HepG2 (cell line): ENCODE data around the gene CYSRT1. TPM values are rescaled to one million over a fixed set of nuclear protein-coding genes. Genes with fewer than 3 reads are reported as not detected.

Source experiments
- AHR ChIP-seq: IDR thresholded peaks from 2 replicates; pipeline ENCODE4 v1.6.1; 2018; ENCODE audit warnings: missing genetic modification reagents, missing compliant biosample characterization
- ATAD3A ChIP-seq: sonication (generic); formaldehyde crosslinking; IDR thresholded peaks from 2 replicates; pipeline ENCODE4 v1.4.0; 2020; ENCODE audit warnings: missing genetic modification reagents
- HOMEZ ChIP-seq: IDR thresholded peaks from 2 replicates; pipeline ENCODE4 v1.6.1; 2016; ENCODE audit warnings: low read depth
- IRF2 ChIP-seq: IDR thresholded peaks from 2 replicates; pipeline ENCODE4 v1.6.1; 2018; ENCODE audit warnings: missing genetic modification reagents, missing compliant biosample characterization
- KDM2A ChIP-seq: sonication (generic); formaldehyde crosslinking; IDR thresholded peaks from 2 replicates; pipeline ENCODE4 v1.4.0; 2020; ENCODE audit warnings: low read depth, missing genetic modification reagents, borderline replicate concordance
- MTF1 ChIP-seq: sonication (generic); formaldehyde crosslinking; IDR thresholded peaks from 2 replicates; pipeline ENCODE4 v1.5.0; 2020; ENCODE audit warnings: missing genetic modification reagents
- NONO ChIP-seq, 2 experiments: fragments of 450-650 bp in 1 of 2; sonication (generic) in 1 of 2; formaldehyde crosslinking in 1 of 2; IDR thresholded peaks in 1 of 2; conservative IDR thresholded peaks in 1 of 2; 2 replicates each; pipeline versions ENCODE4 v1.6.1 to v1.8.0; 2017 to 2022; ENCODE audit warnings: mild to moderate bottlenecking in 1 of 2, missing genetic modification reagents in 1 of 2, moderate library complexity in 1 of 2
- SP1 ChIP-seq, 2 experiments: fragments of 450-650 bp in 1 of 2; sonication (generic) in 1 of 2; formaldehyde crosslinking in 1 of 2; IDR thresholded peaks; 2 replicates each; pipeline versions ENCODE4 v1.4.0 to v1.6.1; 2016 to 2020; ENCODE audit warnings: missing genetic modification reagents in 1 of 2
- SP4 ChIP-seq: sonication (generic); formaldehyde crosslinking; IDR thresholded peaks from 2 replicates; pipeline ENCODE4 v1.8.1; 2023; ENCODE audit warnings: mild to moderate bottlenecking, missing genetic modification reagents
- TCF7 ChIP-seq: sonication (generic); IDR thresholded peaks from 2 replicates; pipeline ENCODE4 v1.6.1; 2016; ENCODE audit warnings: antibody characterized with exemption, low read depth
- ZBTB34 ChIP-seq: sonication (generic); formaldehyde crosslinking; IDR thresholded peaks from 2 replicates; pipeline ENCODE4 v1.8.0; 2022; ENCODE audit warnings: mild to moderate bottlenecking, missing genetic modification reagents
- ZNF670 ChIP-seq: sonication (generic); formaldehyde crosslinking; IDR thresholded peaks from 2 replicates; pipeline ENCODE4 v1.8.0; 2022; ENCODE audit warnings: mild to moderate bottlenecking, missing genetic modification reagents, borderline replicate concordance
- polyA plus RNA-seq, 8 experiments: library from polyadenylated mRNA; depleted of rRNA in 3 of 8; stranded (reverse) in 7 of 8; unstranded in 1 of 8; fragments of >200 nt; fragmentation: Illumina TruSeq in 4 of 8; extraction: Trizol in 4 of 8; gene quantifications; 2 replicates each; pipeline versions ENCODE4 v1.2.1 to v1.2.3, GENCODE V29; 2011 to 2016; ENCODE audit warnings: low read depth in 4 of 8, missing spikeins in 1 of 8, mixed read lengths in 1 of 8; ENCODE audit not compliant: insufficient read depth in 1 of 8
- total RNA-seq, 5 experiments: library from RNA; depleted of rRNA; stranded (reverse); fragments of >200 nt; fragmentation: Illumina TruSeq; extraction: Trizol; gene quantifications; 2 replicates each; pipeline ENCODE4 v1.2.3, GENCODE V29; 2016; ENCODE audit warnings: low read depth in 1 of 5
- TF ChIP-seq, protein P1 (sequence below): sonication (generic); formaldehyde crosslinking; IDR thresholded peaks from 2 replicates; pipeline ENCODE4 v1.4.0; 2020; ENCODE audit warnings: missing genetic modification reagents, borderline replicate concordance
- TF ChIP-seq, protein P2 (sequence below): sonication (generic); formaldehyde crosslinking; IDR thresholded peaks from 2 replicates; pipeline ENCODE4 v1.5.1; 2020; ENCODE audit warnings: missing genetic modification reagents, mild to moderate bottlenecking, borderline replicate concordance
- TF ChIP-seq, protein P3 (sequence below): sonication (generic); formaldehyde crosslinking; conservative IDR thresholded peaks from 2 replicates; pipeline ENCODE4 v1.4.0; 2020; ENCODE audit warnings: missing genetic modification reagents

The CYSRT1 gene
- total and polyA plus RNA-seq, 2 of the 13 experiments (the other 11 are each of a cell fraction or from before 2014, with no cell fraction given): 1.5 to 2.1 TPM

- TF ChIP-seq HOMEZ (peak; percentile 23; the same call in 1 of the 2 replicates), SP4 (CRISPR knock-in tag) (peak; percentile 90), SP1 (IDR thresholded peaks at IDR 0.05) (no peak), SP1 (CRISPR knock-in tag; IDR thresholded peaks at IDR 0.05) (peak; percentile 93), KDM2A (CRISPR knock-in tag) (peak; percentile 90), MTF1 (CRISPR knock-in tag) (peak; percentile 21; the same call in 1 of the 2 replicates), ATAD3A (CRISPR knock-in tag) (no peak), NONO (IDR thresholded peaks at IDR 0.05) (no peak), NONO (CRISPR knock-in tag; conservative IDR thresholded peaks at IDR 0.05) (peak; percentile 99), TCF7 (no peak), IRF2 (CRISPR knock-in tag) (peak; percentile 92), ZBTB34 (peak; percentile 16; the same call in 1 of the 2 replicates), AHR (no peak), ZNF670 (CRISPR knock-in tag) (peak; percentile 90)
- TF ChIP-seq, protein P1, sequence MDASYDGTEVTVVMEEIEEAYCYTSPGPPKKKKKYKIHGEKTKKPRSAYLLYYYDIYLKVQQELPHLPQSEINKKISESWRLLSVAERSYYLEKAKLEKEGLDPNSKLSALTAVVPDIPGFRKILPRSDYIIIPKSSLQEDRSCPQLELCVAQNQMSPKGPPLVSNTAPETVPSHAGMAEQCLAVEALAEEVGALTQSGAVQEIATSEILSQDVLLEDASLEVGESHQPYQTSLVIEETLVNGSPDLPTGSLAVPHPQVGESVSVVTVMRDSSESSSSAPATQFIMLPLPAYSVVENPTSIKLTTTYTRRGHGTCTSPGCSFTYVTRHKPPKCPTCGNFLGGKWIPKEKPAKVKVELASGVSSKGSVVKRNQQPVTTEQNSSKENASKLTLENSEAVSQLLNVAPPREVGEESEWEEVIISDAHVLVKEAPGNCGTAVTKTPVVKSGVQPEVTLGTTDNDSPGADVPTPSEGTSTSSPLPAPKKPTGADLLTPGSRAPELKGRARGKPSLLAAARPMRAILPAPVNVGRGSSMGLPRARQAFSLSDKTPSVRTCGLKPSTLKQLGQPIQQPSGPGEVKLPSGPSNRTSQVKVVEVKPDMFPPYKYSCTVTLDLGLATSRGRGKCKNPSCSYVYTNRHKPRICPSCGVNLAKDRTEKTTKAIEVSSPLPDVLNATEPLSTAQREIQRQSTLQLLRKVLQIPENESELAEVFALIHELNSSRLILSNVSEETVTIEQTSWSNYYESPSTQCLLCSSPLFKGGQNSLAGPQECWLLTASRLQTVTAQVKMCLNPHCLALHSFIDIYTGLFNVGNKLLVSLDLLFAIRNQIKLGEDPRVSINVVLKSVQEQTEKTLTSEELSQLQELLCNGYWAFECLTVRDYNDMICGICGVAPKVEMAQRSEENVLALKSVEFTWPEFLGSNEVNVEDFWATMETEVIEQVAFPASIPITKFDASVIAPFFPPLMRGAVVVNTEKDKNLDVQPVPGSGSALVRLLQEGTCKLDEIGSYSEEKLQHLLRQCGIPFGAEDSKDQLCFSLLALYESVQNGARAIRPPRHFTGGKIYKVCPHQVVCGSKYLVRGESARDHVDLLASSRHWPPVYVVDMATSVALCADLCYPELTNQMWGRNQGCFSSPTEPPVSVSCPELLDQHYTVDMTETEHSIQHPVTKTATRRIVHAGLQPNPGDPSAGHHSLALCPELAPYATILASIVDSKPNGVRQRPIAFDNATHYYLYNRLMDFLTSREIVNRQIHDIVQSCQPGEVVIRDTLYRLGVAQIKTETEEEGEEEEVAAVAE (CRISPR knock-in tag): no peak; the same call in 1 of the 2 replicates
- TF ChIP-seq, protein P2, sequence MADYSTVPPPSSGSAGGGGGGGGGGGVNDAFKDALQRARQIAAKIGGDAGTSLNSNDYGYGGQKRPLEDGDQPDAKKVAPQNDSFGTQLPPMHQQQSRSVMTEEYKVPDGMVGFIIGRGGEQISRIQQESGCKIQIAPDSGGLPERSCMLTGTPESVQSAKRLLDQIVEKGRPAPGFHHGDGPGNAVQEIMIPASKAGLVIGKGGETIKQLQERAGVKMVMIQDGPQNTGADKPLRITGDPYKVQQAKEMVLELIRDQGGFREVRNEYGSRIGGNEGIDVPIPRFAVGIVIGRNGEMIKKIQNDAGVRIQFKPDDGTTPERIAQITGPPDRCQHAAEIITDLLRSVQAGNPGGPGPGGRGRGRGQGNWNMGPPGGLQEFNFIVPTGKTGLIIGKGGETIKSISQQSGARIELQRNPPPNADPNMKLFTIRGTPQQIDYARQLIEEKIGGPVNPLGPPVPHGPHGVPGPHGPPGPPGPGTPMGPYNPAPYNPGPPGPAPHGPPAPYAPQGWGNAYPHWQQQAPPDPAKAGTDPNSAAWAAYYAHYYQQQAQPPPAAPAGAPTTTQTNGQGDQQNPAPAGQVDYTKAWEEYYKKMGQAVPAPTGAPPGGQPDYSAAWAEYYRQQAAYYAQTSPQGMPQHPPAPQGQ (CRISPR knock-in tag): no peak
- TF ChIP-seq, protein P3, sequence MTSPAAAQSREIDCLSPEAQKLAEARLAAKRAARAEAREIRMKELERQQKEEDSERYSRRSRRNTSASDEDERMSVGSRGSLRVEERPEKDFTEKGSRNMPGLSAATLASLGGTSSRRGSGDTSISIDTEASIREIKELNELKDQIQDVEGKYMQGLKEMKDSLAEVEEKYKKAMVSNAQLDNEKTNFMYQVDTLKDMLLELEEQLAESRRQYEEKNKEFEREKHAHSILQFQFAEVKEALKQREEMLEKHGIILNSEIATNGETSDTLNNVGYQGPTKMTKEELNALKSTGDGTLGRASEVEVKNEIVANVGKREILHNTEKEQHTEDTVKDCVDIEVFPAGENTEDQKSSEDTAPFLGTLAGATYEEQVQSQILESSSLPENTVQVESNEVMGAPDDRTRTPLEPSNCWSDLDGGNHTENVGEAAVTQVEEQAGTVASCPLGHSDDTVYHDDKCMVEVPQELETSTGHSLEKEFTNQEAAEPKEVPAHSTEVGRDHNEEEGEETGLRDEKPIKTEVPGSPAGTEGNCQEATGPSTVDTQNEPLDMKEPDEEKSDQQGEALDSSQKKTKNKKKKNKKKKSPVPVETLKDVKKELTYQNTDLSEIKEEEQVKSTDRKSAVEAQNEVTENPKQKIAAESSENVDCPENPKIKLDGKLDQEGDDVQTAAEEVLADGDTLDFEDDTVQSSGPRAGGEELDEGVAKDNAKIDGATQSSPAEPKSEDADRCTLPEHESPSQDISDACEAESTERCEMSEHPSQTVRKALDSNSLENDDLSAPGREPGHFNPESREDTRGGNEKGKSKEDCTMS: no peak
These were observed 36.3 kb upstream of the CYSRT1 start, which contains the start of the genes ANAPC2 and SSNA1 (continued) for GRCh38 chr9:137188490-137189296.
